Measurements from ENCODE around the gene VAPB. TPM values are rescaled to one million over a fixed set of nuclear protein-coding genes. Genes with fewer than 3 reads are reported as not detected.

Gene VAPB
- polyA plus RNA-seq, 3 donors = 57.1 to 61.4 (median 58.4) TPM

- no peak for DNase-seq (ENCODE audit: low read depth in 3 of 3, low spot score in 2 of 3)
Observed at GRCh38 chr20:58432186-58432954, 43.3 kb downstream of the VAPB start.

DNA sequence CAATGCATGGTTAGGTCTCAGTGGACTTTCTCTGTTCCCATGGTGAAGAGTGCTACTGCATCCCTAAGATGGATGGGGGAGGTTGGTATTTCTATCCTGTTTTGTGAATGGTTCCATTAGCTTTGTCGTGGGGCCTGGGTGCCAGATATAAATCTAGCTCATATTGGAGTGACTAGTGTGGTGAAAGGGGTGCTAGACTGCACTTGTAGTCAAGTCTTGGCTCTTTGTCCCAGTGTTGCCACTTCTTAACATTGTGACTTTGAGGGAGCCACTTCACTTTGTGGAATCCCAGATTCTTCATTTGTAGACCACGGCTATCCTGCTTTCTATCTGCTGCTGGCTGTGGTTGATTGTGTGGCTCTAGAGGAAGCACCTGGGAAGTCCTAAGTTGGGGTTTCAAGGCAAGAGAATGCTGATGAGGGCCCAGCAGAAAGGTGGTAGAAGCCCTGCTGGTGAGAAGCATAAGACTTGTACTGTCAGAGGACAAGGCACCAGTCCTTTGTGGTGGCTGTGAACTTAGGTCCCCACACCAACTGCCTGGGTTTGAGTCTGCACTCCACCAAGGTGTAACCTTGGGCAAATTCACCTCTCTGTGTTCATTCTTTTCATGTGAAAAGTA lies 44.1 kb downstream of the VAPB start:
- DNase-seq (ENCODE audit: low read depth in 3 of 3, low spot score in 2 of 3) = no peak

GRCh38 chr20:58433759-58434158 lies 44.7 kb downstream of the VAPB start:
- no peak for DNase-seq (ENCODE audit: low read depth in 3 of 3, low spot score in 2 of 3)

DNA sequence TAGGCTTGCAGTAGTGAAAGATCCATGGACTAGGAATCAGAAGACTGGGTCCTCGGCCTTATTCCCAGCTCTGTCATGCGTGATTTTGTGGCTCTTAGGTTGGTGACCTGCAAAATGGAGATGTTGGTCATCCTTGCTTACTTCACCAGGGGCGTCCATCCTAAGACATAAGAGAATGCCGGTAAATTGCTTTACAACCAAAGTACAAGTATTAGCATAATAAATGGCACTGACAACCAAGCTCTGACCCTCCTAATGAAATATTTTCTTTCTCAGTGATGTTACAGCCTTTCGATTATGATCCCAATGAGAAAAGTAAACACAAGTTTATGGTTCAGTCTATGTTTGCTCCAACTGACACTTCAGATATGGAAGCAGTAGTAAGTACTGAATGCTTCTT lies 45.3 kb downstream of the VAPB start:
- no peak for DNase-seq (ENCODE audit: low read depth in 3 of 3, low spot score in 2 of 3)

DNA sequence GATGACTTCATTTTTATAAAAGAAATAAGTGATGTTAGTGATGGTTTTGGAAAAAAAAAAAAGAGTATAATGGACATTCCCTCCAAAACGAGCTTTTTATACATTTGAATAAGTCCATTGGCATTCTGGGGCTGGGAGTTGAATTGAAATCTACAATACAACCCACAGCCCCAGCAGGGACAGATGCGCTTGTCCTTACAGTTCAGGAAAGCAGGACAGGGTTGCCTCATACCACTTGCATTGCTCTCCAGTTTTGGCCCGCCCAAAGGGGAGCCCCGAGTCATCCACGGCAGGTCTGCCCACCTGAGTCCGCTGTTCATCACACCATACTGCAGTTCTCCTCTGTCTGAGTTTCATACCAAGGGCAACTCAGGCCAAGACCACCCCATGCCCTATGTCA lies 46.2 kb downstream of the VAPB start:
- DNase-seq (ENCODE audit: low read depth in 3 of 3, low spot score in 2 of 3) = no peak

- no peak for DNase-seq (ENCODE audit: low read depth in 3 of 3, low spot score in 2 of 3)
Observed at GRCh38 chr20:58436868-58437645, 48.0 kb downstream of the VAPB start.

DNA sequence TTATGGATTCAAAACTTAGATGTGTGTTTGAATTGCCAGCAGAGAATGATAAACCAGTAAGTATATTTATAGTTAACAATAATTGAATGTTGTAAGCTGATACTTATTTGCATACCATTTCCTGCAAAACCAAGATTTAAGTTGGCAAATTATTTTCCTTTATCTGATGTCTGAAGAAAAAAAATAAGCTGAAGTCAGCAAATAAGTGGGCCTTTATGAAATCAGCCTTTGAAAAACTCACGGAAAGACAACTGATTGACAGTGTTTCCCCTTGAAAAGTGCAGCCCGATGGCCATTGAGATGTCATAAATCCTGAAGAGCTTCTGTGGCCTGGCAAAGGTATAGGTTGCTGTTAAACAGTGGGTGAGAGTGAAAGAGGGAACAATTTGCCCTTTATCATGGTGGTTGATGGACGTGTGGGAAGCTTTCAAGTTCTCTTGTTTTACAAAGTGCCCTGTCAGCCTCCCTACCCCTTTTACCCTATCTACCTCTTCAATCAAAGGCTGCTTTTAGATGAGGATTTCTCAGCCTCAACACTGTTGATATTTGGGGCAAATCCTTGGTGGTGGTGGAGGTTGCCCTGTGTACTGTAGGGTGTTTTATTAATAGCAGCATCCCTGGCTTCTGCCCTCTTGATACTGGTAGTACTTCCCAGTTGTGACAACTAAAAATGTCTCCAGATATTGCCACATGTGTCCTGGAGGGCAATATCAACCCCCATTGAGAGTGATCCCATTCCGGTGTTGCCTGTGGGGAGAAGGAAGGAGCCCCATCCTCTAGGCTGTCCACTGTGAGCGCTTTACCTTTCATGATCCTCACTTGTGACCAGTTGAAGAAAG lies 50.2 kb downstream of the VAPB start:
- no peak for DNase-seq (ENCODE audit: low read depth in 3 of 3, low spot score in 2 of 3)

DNA sequence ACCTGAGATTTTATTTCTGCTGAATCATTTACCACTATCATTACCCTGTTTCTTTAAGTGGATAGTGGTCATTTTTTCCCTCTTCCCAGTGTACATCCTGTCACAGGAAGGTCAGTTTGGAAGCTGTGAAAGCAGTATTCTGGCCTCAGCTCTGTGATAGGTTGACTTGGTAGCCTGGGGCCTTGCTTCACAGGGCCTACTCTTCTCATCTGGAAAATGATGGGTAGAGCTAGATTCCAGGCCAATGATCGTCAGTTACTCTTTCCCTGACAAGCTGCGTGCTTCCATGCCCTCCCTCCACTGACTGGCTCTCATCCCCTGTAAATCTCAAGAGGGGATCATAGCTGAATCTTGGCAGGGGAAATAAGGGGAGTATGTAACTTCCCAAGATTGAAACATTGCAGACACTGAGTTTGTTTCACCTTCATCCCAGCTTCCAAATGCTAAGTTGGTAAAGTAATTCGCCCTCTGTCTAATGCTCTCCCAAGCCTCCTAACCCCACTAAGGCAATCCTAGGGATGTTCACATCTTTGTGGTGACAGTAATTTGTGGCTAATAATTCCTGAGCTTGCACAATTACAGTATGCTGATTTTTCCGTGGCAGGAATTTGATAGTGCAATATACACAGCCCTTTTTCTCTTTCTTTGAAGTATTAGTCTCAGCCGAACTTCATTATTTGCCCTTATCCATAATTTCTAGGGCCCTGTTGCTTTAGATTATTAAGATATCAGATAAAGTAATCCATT lies 51.2 kb downstream of the VAPB start:
- no peak for DNase-seq (ENCODE audit: low read depth in 3 of 3, low spot score in 2 of 3)

GRCh38 chr20:58441723-58442122 lies 52.7 kb downstream of the VAPB start:
- DNase-seq (ENCODE audit: low read depth in 3 of 3, low spot score in 2 of 3) = no peak

GRCh38 chr20:58444746-58445255 lies 55.8 kb downstream of the VAPB start:
- DNase-seq (ENCODE audit: low read depth in 3 of 3, low spot score in 2 of 3) = no peak

- DNase-seq (ENCODE audit: low read depth in 3 of 3, low spot score in 2 of 3) = no peak
Observed at GRCh38 chr20:58446264-58446959, 57.4 kb downstream of the VAPB start.

DNA sequence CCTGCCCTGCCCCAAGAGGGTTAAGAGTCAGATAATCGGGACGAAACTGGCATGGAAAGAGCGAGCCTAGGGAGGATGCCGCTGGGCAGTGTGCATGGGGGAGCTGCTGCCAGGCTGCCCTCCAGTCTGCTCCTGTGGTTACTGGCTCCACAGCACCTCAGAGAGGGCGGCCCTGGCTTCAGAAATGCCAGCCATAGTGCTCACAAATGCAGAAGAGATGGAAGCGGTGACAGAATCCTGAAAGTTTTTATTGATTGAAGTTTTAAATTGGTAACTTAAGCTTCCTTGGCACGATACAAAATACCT lies 57.9 kb downstream of the VAPB start:
- DNase-seq (ENCODE audit: low read depth in 3 of 3, low spot score in 2 of 3) = no peak

- DNase-seq (ENCODE audit: low read depth in 3 of 3, low spot score in 2 of 3) = no peak
Observed at GRCh38 chr20:58447511-58448391, 58.7 kb downstream of the VAPB start.

GRCh38 chr20:58448958-58449357 lies 59.9 kb downstream of the VAPB start:
- DNase-seq (ENCODE audit: low read depth in 3 of 3, low spot score in 2 of 3) = no peak

GRCh38 chr20:58449681-58450221 lies 60.7 kb downstream of the VAPB start:
- no peak for DNase-seq (ENCODE audit: low read depth in 3 of 3, low spot score in 2 of 3)

DNA sequence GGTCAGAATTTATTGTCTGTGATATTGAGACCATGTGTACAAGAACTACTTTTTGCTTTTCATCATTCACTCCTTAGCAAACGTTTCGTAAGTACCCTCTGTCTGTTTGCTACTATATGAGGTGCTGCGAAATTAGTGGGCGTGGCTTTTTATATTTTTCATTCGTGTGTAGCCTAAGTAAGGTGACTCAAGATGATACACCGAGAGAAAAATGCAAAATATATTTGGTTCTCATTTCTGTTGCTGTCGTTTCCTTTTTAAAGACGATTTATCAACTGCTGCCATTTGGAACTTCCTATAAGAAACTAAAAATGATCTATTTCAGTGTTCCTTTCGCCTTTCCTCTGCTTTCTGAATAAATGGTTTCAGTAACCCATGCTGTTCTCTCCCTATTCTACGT lies 61.2 kb downstream of the VAPB start:
- no peak for DNase-seq (ENCODE audit: low read depth in 3 of 3, low spot score in 2 of 3)

GRCh38 chr20:58452667-58453255 lies 63.7 kb downstream of the VAPB start:
- no peak for DNase-seq (ENCODE audit: low read depth in 3 of 3, low spot score in 2 of 3)

GRCh38 chr20:58453391-58453790 lies 64.4 kb downstream of the VAPB start:
- DNase-seq (ENCODE audit: low read depth in 3 of 3, low spot score in 2 of 3) = no peak
